HG03521 (cell line): ENCODE results near the gene DUOX1.

ENCODE experiments used
- ATAC-seq: cut with Tn5 transposase; IDR thresholded peaks from one replicate; pipeline ENCODE4 v1.9.1; 2021; ENCODE audit warnings: mild to moderate bottlenecking, moderate library complexity; ENCODE audit not compliant: unreplicated experiment

DUOX1 gene

DNA sequence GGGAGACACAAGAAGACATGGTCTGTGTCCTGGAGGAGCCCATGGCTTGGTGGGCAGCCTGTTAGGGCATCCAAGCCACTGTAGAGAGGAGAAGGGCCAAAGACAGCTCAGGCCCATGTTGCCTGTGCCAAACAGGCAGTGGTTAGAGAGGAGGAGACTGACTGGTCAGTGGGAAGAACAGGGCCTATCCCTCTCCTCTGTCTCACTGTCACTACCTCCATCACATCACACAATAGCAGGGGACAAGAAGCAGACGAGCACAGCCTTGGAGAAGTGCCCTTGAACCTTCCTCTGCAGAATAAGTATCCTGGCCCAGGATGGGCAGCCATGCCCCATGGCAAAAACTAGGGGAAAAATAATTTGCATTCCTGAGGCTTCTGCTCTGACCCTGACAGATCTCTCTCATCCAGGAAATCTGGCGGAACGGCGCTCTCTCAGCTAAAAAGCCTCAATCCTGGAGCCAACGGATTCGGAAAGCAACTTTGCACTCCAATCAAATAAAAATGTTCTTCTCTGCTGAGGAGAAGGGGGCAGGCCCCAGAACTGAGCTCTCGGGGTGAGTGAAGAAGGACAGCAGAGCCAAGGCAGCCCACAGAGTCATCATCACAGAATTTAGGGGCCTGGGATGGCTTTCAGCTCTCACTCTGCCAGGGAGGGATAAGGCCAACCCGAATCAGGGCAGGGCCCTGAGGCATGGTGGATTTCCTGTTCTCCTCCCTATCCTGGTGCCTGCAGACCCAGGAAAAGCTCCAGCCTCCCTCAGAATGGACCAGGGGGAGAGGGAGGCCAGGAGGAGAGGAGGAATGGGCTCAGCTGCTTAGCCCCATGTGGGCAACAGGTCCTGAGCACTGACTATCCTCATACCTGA lies 56.3 kb downstream of the DUOX1 start:
- ATAC-seq = no peak

DNA sequence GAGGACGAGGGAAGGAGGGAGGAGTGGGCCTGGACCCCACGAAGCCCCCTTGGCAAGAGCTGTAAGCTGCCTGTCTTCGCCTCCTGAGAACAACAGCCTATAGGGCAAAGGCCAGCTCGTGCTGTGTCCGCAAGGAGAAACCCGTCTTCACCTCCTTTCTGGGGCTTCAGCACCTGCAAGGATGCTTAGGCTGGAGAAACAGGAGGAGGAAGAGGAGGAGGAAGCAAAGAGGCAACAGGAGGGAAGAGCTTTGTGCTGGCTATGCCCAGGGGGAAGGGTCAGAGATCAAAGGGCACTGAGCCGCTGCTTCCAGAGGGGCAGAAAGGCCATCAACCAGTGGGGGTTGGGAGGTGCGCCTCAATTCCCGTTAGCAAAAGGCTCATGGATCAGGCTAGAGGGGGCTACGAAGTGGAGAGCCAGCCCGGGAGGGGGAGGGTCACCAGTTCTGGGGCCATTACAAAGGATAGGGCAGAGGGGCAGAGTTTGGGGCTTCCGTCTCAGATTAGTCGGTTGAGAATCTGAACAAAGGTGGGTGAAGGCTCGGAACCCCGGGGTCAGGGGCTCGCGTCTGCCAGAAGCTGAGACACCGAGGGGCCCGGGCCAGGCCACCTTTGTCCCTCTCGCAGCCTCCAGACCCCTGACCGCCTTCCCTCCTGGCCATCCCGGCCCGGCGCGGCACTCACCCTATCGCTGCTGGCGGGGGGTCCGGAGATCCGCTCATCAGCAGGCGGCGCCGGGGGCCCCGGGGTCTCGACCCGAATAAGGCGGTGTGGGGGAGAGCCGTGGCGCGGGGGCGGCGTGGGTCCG lies 57.2 kb downstream of the DUOX1 start:
- ATAC-seq = no peak

DNA sequence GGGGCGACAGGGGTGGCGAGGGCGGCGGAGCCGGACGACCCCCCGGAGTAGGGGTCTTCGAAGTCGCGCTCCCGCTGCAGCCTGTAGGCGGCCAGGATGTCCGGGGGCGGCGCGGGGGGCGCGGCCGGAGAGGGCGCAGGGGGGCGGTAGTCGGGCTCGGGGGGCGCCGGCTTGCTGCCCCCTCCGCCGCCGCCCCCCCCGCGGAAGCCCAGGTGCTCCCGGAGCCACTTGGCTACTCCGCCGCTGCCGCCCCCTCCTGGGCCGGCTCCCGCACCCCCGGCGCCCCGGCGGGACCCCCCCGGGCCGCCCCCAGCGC lies 57.7 kb downstream of the DUOX1 start:
- ATAC-seq = no peak

DNA sequence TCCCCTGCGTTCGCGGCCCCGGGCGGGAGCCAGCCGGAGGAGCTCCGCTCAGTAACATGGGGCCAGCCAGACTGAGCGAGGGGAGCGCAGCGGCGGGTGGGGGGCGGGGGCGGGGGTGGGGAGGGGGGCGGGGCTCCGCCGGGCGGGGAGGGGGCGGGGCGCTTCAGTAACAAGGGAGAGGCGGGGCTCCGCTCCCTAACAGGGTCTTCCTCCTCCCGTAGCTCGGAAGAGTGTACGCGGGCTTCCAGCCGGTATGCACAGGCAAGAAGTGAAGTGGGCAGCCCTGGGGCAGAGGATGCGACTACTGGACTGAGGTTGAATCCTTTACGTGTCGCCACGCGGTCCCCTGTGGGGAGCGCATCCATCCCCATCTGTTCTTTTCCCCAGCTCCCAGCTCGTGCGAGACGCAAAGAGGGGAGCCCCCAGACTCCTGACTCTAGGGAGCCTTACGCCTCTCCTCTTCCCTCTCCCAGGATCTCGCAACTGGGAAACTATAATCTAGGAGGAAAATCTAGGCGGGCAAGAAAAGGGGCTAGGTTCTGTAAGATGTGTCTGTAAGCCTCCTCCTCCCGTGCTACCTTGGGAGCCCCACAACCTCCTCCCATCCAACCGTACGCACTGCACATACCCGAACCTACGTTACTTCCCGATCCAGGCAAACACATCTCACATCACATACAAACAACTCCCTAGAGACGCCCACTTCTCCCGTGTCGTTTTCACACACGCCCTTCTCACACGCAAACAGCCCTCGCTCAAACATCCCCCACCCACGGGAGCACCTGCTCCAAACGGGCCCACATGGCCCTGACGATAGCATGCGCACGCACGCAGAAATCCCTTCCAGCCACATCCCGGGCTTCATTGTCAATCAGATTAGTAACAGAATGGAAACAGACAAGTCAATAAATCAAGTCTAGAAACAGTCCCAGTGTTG lies 58.4 kb downstream of the DUOX1 start, which contains the start of gene SHF:
Gene SHF, minus strand, starts transcription at position 73 of the 937 bp plus-strand sequence. Its CDS starts 15 bp downstream, at position 58.
- no peak for ATAC-seq

DNA sequence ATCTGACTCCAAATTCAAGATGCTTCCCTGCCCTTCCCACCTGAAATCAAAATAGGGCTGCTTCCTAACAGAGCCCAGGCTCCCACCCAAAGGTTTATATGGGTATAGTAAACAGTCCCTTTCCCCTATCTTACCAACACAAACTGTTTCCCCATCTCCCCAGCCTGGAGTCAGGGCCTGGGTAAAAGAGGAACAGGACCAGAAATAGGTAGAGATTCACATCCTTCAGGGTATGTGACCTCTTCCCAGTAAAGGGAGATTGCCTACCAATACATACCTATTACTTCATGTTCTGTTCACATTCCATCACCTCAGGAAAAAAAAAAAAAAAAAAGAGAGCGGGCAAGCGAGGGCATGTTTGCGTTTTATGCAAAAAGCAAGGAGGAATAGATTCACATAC lies 67.7 kb downstream of the DUOX1 start:
- ATAC-seq = no peak

DNA sequence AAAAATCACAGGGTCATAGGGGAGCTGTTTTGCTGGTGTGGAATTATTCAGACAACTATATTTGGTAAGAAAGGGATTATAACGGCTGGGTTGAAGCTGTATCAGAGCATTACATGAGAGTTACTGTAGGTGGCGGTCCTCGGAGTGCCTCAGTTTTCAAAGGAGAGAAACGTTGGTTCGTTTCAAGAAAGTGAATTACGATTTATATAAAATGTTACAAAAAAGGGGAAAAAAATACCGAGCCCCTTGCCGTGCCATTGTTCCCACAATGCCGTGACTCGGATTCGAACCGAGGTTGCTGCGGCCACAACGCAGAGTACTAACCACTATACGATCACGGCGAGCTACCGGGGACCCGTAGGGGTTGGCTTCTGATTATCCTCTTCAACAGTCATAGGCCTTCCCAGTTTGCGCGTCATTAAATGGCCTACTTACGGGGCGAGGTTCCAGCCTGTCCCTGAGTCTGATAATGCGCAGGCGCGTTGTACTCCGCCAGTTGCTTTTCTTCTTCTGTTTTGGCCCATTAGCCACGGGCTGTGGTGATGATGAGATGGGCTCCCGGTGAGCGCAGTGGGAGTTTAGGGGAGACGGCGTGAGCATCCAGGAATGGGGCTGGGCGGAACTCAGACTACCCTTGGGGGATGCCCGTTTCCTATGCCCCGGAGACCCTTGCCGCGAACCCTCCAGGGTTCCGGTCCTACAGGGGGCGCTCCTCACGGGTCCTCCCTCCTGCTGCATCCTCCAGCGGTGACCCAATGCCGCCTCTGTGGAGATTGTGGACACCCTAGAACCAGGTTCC lies 68.7 kb downstream of the DUOX1 start:
- peak; percentile 63 for ATAC-seq

DNA sequence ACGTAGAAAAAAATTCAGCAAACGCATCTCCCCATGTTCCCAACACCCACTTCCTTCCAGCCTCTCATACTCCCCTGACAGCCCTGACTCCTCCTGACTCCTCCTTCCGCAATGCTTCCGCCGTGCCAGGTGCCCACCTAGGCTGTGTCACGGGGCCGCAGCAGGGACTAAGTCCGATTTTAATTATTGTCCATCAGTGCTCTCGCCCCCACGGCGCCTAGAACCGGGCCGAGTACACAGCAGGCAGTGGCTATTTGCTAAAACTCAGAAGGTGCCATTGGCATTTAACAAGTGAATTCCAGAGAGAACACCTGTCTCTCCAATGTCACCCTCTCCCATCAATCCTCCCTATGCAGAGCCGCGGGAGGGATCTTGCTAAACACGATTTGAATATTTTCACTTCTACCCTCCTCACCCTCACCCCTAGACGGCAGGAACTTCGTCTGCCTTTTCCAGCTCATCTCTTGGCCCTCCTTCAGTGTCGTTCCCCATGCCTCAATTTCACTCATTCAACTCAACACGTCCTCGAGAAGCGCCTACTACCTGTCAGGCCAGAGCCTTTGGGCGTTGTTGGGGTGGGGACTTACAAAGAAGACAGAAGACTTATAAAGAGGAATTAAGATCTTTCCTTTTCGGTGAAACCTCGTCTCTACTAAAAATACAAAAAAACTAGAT lies 69.5 kb downstream of the DUOX1 start:
- peak; percentile 8 for ATAC-seq

DNA sequence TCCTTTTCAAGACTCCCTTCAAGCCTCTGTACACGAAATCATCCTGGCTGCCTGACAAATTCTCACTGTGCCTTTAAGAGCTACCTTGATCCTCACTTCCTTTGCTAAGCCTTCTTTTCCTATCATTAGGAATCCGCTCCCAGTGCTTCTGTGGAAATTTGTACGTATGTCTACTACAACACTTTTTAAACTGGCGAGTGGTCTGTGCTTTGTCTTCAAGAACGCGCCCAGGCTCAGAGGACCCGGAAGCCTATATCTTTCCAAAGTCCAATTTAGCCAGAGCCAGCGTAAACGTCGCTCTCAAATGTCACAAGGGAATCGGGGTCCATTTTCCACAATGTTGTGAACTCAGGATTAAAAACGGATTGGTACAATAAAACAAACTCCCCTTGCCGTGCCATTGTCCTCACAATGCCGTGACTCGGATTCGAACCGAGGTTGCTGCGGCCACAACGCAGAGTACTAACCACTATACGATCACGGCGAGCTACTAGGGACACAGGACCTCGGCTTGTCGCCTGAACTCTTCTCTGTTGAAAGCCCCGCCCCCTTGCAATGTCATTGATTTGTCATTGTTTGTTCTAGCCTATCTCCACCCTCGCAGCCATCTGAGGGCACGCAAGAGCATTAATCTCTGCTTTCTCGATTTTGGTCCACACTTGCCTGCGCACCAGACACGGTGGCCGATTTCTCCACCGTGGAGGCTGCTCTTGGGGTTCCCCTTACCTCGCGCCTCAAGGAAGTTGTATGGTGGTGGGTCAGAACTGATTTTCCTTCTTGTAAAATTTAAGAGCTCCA lies 70.4 kb downstream of the DUOX1 start:
- peak; percentile 35 for ATAC-seq

DNA sequence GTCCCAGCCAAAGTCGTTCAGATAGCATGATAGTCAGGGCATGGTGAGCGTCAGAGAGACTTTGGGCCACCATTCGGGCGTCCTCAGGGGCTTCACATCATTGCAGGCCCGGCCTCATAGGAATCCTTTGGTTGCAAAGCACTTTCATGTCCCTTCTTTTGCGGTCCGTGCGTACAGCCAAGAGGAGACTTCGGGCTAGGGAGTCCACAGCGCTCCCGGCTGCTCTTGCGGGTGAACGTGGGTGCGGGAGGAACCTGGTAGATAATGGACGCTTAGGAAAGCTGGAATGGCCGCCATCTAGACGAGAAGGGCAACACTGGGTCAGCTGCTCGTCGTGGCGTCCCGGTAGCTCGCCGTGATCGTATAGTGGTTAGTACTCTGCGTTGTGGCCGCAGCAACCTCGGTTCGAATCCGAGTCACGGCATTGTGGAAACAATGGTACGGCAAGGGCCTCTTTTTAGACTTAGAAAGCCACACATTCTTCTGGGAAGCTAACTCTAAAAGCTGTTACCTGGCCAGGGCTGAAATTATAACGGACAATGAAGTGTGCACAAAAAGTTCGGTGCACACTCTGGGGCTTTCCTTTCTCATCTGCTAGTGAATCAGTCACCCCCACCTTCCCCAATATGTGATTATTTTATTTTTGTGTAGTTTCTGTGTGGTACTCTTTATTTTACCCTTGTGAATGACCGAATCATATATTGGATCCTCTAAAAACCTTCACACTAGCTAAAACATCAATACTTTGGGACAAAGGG lies 71.2 kb downstream of the DUOX1 start:
- peak; percentile 1 for ATAC-seq

DNA sequence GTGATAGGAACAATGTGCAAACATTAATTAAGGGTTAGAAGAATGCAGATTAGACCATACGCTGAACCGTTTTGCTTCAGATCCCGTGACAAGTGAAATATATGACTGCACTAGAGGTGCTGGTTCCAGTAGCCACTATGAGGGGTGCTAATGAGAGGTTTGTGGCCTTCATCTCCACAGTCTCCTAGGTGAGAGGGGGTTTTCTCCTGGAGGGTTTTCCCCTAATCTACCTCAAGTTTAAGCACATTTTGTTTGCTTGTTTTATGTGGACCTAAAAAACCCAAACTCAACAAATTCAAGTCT lies 71.7 kb downstream of the DUOX1 start:
- ATAC-seq = no peak

DNA sequence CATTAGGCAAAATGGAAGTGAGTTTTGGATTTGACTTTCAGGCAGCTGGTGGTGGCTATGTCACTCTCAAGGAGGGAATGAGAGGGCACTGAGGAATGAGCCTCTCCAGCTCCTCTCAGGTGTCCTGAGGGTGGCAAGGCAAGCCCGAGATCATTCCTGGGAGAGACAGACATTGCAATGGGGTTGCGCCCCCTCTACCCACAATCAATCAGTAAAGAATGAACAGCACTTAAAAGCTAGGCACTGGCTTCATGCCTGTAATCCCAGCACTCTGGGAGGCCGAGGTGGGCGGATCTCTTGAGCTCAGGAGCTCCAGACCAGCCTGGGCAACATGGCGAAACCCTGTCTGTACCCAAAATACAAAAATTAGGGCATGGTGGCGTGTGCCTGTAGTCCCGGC lies 72.1 kb downstream of the DUOX1 start:
- no peak for ATAC-seq

DNA sequence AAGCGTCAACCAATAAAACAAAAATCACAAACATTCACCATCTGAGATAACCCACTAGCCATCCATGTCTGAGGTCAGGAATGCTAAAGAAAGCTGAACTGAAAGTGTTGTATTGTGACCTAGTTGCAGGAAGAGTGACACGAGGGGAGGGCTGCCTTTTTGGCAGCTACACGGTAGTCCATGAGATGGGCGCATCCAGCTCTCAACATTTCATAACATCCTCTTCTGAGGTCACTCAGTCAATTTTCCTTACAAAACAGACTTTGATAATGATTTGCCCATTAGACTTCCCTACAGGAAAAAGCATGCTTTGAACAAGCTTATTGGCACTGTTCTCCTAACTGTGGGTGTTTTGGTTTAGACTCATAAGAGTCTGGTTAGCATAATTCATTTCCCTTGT lies 73.4 kb downstream of the DUOX1 start:
- no peak for ATAC-seq

DNA sequence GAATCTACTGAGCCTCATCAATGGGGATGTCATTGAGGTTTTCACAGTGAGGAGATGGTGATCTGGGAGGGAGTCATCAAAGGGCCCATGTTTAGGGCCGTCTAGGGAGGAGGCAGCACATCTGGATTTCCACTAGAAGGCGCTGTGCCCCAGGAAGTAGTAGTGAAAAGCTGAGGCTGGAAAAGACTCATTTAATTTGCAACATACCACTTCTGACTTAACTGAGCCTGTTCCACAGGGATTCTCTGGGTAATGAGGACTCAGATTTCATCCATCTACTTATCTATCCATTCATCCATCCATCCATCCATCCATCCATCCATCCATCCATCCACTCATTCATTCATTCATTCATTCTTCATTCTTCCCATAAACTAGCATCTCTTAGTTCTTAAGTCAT lies 75.4 kb downstream of the DUOX1 start:
- no peak for ATAC-seq

DNA sequence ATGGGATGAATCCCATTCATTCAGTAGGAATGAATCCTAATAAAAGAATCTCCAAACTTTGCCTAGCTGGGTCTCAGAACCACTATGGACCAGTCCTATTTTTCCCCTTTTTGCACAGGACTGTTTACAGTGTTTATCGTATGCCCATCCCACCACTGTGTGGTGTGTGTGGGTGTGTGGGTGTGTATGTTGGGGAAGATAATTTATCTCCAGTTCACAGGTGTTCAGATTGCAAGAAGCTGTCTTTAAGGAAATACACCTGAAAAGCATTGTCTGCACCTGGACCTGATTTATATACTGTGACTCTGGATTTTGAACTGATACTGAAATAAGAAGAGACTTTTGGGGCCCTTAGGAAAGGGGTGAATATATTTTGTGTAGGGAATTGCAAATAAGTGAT lies 82.7 kb downstream of the DUOX1 start:
- no peak for ATAC-seq
